ENCODE data around the gene HAUS7.

The HAUS7 gene

GRCh38 chrX:153410888-153411254 is 59.5 kb downstream of the HAUS7 start (continued):
- TF ChIP-seq CREB5 (CRISPR knock-in tag; IDR thresholded peaks at IDR 0.05; ENCODE audit: low read depth), result no peak
- no peak for TF ChIP-seq TCF4 (CRISPR knock-in tag; IDR thresholded peaks at IDR 0.05; ENCODE audit: borderline replicate concordance)

DNA sequence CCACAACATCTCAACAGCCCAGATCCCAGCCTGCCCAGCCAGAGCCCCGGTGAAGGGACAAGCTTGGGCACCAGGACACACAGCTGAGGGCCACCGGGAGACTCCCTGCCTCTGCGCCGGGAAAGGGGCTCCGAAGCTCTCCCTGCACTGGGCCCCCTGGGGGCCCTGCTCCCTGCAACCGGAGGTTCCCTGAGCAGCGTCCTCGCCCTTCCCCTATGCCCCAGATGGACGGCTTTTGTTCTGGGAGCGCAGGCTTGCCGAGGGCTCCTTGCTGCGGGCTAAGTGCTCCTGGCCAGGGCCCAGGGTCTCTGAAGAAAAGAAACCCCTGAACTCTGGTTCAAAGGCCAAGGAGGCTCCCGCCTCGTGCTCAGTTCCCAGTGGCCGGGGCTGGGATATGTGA is 60.0 kb downstream of the HAUS7 start:
- no peak for ATAC-seq

DNA sequence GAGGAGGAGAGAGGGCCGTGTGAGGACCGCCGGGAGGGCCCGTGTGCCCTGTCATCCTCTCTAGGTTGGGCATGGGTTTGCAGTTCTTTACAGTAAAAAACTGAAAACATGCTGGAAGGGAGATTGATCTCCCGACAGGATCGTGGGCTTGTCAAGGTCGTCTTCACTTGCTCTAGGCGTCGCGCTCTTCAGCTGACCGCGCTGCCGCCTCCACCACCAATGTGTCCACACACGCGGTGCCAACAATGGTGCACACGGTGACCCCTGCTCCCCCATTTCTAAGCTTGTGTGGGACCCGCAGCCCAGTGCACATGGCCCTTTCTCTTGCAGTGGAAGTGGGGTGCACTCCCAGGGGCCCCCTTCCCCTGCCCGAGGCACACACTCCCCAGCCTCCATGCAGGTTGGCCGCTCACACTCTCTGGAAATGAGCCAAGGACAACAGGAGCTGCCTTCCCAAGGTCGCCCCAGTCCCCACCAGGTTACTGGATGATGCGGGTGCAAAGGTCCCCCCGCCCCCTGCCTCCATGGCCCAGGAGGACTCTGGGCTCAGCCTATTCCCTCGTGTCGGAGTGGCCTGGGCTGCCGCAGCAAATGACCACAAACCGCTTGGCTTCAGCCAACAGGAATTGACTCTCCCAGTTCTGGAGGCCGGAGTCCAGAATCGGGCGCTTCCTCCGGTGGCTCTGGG is 60.8 kb downstream of the HAUS7 start:
- no peak for TF ChIP-seq ZFP30 (CRISPR knock-in tag; IDR thresholded peaks at IDR 0.05)
- TF ChIP-seq ZNF70 (CRISPR knock-in tag; IDR thresholded peaks at IDR 0.05), result no peak
- no peak for TF ChIP-seq ESRRG (CRISPR knock-in tag; IDR thresholded peaks at IDR 0.05)

More for the DNA sequence above, 60.0 kb downstream of the HAUS7 start:
- no peak for TF ChIP-seq ZNF565 (CRISPR knock-in tag; conservative IDR thresholded peaks at IDR 0.05; ENCODE audit: low read depth)

GRCh38 chrX:153408871-153409351 is 61.5 kb downstream of the HAUS7 start:
- TF ChIP-seq ZNF565 (CRISPR knock-in tag; conservative IDR thresholded peaks at IDR 0.05; ENCODE audit: low read depth) (no peak), ZC3H10 (CRISPR knock-in tag; IDR thresholded peaks at IDR 0.05) (no peak), ZNF70 (CRISPR knock-in tag; IDR thresholded peaks at IDR 0.05) (no peak), SNAI2 (CRISPR knock-in tag; IDR thresholded peaks at IDR 0.05) (no peak), ZFP30 (CRISPR knock-in tag; IDR thresholded peaks at IDR 0.05) (no peak), PPARA (CRISPR knock-in tag; IDR thresholded peaks at IDR 0.05; ENCODE audit: borderline replicate concordance) (no peak), ARNTL (CRISPR knock-in tag; IDR thresholded peaks at IDR 0.05; ENCODE audit: borderline replicate concordance, low read depth) (no peak)
- TF ChIP-seq, protein P1, sequence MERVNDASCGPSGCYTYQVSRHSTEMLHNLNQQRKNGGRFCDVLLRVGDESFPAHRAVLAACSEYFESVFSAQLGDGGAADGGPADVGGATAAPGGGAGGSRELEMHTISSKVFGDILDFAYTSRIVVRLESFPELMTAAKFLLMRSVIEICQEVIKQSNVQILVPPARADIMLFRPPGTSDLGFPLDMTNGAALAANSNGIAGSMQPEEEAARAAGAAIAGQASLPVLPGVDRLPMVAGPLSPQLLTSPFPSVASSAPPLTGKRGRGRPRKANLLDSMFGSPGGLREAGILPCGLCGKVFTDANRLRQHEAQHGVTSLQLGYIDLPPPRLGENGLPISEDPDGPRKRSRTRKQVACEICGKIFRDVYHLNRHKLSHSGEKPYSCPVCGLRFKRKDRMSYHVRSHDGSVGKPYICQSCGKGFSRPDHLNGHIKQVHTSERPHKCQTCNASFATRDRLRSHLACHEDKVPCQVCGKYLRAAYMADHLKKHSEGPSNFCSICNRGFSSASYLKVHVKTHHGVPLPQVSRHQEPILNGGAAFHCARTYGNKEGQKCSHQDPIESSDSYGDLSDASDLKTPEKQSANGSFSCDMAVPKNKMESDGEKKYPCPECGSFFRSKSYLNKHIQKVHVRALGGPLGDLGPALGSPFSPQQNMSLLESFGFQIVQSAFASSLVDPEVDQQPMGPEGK (CRISPR knock-in tag; IDR thresholded peaks at IDR 0.05; ENCODE audit: borderline replicate concordance), result no peak
- ATAC-seq, result no peak

More for the DNA sequence above, 60.8 kb downstream of the HAUS7 start:
- ATAC-seq, result no peak

DNA sequence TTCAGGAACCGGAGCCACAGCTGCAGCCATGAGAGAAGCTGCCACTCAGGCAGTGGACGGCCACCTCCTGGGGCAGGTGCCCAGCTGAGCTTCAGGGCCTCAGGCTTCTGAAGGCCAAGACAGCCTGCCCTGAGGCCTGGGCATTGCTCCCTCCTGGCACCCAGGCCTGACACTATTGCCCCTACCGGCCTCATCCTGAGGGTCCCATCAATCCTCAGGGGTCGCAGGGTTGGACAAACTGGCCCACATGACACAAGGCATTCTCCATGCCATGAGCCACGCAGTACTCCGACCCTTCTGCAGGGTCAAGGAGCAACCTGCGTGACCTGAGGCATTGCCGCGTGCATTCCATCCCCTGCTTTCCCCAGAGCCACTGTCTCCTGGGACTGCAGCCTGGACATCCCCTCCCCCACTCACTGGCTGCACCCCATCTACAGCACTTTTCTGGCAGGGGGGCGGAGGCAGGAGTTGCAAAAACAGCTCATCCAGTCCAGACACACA is 62.1 kb downstream of the HAUS7 start:
- no peak for TF ChIP-seq SNAI2 (CRISPR knock-in tag; IDR thresholded peaks at IDR 0.05)
- TF ChIP-seq RARB (CRISPR knock-in tag; IDR thresholded peaks at IDR 0.05), result no peak
- no peak for TF ChIP-seq ZFP3 (CRISPR knock-in tag; IDR thresholded peaks at IDR 0.05)
- TF ChIP-seq ARNTL (CRISPR knock-in tag; IDR thresholded peaks at IDR 0.05; ENCODE audit: borderline replicate concordance, low read depth), result no peak
- no peak for TF ChIP-seq ZNF70 (CRISPR knock-in tag; IDR thresholded peaks at IDR 0.05)
- no peak for TF ChIP-seq ZNF565 (CRISPR knock-in tag; conservative IDR thresholded peaks at IDR 0.05; ENCODE audit: low read depth)
- no peak for TF ChIP-seq GLIS3 (CRISPR knock-in tag; IDR thresholded peaks at IDR 0.05)
- no peak for TF ChIP-seq CSDC2 (CRISPR knock-in tag; IDR thresholded peaks at IDR 0.05)
- no peak for TF ChIP-seq OSR1 (CRISPR knock-in tag; IDR thresholded peaks at IDR 0.05)
- TF ChIP-seq, protein P1 (CRISPR knock-in tag; IDR thresholded peaks at IDR 0.05; ENCODE audit: borderline replicate concordance), result no peak
- ATAC-seq, result no peak

DNA sequence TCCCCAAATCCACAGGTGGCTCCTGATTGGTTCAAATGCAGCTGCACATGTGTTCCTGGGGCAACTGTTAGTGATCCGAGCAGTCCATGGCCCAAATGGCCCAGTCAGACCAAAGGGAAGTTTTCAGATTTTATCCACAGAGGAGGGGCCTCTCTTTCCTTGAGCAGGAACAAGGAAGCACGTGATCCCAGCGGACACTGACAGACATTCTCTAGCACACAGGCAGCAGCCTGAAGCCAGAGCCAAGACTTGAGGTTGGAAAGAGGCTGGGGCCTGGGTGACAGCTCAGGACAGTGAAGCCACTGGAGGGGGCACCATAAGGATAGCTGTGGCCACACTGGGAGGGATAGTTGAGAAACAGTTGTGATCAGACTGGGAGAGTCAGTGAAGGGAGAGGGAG is 62.6 kb downstream of the HAUS7 start:
- no peak for ATAC-seq
- no peak for TF ChIP-seq CREB5 (CRISPR knock-in tag; IDR thresholded peaks at IDR 0.05; ENCODE audit: low read depth)
- TF ChIP-seq, protein P2, sequence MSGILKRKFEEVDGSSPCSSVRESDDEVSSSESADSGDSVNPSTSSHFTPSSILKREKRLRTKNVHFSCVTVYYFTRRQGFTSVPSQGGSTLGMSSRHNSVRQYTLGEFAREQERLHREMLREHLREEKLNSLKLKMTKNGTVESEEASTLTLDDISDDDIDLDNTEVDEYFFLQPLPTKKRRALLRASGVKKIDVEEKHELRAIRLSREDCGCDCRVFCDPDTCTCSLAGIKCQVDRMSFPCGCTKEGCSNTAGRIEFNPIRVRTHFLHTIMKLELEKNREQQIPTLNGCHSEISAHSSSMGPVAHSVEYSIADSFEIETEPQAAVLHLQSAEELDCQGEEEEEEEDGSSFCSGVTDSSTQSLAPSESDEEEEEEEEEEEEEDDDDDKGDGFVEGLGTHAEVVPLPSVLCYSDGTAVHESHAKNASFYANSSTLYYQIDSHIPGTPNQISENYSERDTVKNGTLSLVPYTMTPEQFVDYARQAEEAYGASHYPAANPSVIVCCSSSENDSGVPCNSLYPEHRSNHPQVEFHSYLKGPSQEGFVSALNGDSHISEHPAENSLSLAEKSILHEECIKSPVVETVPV (CRISPR knock-in tag; IDR thresholded peaks at IDR 0.05), result no peak
- TF ChIP-seq, protein P3, sequence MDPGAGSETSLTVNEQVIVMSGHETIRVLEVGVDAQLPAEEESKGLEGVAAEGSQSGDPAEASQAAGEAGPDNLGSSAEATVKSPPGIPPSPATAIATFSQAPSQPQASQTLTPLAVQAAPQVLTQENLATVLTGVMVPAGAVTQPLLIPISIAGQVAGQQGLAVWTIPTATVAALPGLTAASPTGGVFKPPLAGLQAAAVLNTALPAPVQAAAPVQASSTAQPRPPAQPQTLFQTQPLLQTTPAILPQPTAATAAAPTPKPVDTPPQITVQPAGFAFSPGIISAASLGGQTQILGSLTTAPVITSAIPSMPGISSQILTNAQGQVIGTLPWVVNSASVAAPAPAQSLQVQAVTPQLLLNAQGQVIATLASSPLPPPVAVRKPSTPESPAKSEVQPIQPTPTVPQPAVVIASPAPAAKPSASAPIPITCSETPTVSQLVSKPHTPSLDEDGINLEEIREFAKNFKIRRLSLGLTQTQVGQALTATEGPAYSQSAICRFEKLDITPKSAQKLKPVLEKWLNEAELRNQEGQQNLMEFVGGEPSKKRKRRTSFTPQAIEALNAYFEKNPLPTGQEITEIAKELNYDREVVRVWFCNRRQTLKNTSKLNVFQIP (CRISPR knock-in tag; IDR thresholded peaks at IDR 0.05; ENCODE audit: borderline replicate concordance, low read depth), result no peak
- TF ChIP-seq OSR1 (CRISPR knock-in tag; IDR thresholded peaks at IDR 0.05), result no peak
- TF ChIP-seq ZFP30 (CRISPR knock-in tag; IDR thresholded peaks at IDR 0.05), result no peak
